Measurements from ENCODE around the gene TACC3.
"Not testable (repeated sequence)": the region's sequence is repeated elsewhere in the genome, so short reads cannot be mapped to it uniquely, and the experiment has no call there.

The TACC3 gene

DNA sequence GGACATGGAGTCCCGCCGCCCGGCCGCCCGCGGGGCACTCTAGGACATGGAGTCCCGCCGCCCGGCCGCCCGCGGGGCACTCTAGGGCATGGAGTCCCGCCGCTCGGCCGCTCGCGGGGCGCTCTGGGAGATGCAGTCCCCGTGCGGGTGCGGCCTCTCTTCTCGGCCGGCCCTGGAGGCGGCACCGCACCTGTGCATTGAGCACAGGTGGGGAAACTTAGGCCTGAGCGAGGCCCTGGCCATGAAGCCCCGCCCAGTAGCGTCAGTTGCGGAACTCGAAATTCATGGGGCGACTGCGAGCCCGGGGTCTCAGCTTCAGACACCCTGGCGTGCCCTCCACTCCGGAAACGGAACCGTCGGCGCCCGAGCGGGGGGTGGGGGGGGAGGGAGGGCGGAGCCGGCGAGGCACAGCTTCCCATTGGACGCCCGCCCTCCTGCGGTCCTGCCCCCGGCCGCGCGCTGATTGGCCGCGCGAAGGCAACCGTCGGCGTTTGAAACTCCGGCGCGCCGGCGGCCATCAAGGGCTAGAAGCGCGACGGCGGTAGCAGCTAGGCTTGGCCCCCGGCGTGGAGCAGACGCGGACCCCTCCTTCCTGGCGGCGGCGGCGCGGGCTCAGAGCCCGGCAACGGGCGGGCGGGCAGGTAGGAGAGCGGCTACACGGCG, at the start of gene TACC3, which contains the start of gene TMEM129:
Gene TACC3, plus strand, starts transcription at position 519 of the 663 bp plus-strand sequence. CDS start 1,901 bp downstream, outside the sequence.
Gene TMEM129, minus strand, starts transcription at position 321 of the 663 bp plus-strand sequence. CDS start 486 bp downstream, outside the sequence.
- DNase-seq (ENCODE audit: low read depth): peak; percentile 96

DNA sequence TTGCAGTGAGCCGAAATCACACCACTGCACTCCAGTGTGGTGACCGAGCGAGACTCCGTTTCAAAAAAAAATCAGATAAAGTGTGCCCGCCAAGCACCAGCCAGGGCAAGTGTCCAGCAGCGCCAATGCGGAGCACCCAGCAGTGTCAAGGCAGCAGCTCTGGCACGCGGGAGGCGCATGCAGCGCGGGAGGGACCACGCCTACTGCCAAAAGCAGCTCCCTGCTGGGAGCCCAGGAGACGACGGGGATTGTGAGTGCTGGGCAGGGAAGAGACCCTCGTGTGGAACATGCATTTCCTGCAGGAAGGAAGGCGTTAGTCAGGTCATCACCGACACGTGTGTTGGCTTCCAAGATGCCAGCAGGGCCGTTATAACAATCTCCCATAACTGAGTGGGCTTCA, 47.6 kb upstream of the TACC3 start:
- DNase-seq (ENCODE audit: low read depth): no peak

DNA sequence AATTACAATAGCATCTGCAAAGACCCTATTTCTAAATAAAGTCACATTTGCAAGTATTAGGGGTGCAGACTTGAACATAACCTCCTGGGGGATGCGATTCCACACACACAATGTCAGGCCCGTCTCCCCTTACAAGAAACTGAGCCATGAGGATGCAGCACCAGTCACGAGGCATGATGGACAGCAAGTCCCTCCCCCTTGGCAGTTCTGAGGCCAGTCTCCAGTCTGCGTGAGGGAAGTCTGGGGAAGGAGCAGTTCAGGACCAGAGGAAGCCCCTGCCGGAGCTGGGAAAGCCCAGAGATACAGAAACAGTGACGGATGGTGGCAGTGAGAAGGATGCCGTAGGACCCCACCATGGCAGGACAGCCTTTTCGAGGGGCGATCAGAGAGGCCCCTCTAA, 46.6 kb upstream of the TACC3 start:
- no peak for DNase-seq (ENCODE audit: low read depth)

DNA sequence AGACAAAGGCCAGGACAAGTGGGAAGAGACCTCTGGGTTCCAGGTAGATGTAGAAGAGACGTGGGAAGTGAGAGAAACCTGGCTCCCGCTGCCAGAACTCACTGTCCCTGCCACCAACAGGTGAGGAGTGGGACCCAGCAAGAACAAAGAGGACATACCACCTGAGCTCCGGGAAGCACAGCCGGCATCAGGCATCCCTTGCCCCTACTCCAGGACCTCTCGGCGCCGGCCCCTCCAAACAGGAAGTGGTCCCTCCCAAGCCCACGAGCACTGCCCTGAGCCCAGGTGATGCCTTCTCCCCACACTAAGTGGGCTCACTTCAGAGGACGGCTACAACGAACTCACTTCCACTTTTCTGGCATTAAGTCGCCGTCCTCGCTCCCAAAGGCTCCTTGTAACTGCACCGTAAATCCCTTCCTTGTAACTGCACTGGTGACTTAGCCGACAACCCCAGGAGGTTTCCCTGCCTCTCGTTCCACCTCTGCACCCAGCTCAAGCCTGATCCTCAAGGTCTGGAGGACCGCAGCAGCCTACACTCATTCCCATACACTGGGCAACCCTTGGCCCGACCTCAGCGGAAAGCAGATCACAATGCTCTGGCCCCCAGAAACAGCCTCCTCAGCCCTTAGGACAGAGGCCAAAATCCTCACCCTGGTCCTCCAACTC, 46.1 kb upstream of the TACC3 start:
- DNase-seq (ENCODE audit: low read depth): no peak

DNA sequence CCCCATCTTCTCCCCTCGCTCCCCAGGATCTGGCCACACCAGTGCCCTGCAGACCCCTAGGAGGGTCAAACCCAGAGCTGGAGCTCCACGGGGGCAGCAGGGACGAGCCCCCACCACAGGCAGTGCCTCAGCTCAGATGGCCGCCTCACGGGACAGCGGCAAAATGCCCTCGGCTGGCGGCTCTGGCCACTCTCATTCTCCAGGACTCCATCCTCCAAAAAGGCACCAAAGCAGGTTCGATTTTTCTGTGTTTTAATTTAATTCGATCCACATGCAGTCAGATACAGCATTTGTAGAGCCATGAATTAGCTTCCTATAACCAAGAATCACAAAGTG, 45.6 kb upstream of the TACC3 start:
- no peak for DNase-seq (ENCODE audit: low read depth)

DNA sequence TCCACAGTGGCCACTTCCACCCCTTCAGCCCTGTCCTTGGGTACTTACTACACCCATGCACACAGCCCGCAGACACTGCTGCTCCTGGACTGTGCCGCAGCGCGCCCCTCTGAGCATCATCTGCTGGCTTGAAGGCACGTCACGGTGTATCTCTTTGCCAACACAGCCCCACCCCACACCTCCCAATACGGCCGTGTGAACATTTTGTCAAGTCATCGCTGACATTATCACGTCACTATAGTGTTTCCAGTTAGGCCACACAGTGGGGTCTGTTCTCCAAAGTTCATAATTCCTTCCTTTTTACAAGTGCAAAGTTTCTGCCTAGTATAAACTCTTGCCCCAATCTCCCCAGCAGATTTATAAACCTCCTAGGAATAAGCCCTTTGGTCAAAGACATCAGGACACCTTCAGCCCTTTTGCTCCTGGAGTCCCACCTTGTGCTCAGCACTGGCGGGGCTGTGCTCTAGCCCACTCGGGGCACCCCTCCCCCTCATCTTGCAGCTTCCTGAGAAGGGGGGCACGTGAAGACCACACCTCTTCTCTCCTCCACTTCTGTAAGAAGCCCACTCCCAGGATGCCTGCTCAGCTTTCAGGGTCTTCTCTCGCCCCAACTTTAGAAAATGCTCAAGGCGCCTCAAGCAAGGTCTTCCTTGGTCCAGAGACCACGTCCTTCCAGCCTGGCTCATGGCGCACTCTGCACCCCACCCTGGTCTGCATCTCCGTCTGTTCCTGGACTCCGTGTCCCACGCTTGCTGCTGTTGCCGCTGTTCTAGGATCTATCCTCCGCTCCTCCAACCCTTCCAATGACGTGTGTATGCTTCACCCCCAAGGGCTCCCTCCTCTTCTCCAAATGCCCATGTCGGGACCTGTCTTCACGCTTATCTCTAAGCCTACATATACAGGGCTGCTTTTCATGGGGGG, 44.5 kb upstream of the TACC3 start:
- no peak for DNase-seq (ENCODE audit: low read depth)

DNA sequence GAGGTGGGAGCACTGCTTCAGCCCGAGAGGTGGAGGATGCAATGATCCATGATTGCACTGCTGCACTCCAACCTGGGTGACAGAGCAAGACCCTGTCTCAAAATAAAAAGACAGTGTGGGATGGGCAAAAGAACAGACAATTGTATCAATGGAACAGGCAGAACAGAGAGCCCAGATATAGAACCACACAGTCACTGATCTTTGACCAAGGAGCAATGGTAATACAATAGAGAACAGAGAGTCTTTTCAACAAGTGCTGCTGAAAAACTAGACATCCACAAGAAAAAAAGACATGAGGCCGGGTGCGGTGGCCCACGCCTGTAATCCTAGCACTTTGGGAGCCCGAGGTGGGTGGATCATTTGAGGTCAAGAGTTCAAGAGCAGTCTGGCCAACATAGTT, 43.1 kb upstream of the TACC3 start:
- no peak for DNase-seq (ENCODE audit: low read depth)

DNA sequence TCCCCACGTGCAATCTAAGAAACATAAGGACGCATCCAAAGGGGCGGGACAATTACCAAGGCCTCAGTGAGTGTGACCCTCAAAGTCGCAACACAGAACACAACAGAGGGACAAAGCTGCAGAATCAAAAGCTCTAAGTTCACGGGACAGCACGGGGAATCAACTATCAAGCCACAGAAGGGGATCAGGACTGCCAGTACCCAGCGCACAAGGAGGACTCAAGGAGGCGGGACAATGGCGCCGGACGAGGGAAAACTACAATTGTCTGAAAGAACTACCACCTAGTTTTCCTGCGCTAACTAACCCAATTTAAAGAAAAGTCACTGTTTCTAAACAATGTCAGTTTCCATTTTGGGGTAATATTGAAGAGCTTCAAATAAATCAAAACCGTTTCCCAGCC, 38.5 kb upstream of the TACC3 start:
- no peak for DNase-seq (ENCODE audit: low read depth)

DNA sequence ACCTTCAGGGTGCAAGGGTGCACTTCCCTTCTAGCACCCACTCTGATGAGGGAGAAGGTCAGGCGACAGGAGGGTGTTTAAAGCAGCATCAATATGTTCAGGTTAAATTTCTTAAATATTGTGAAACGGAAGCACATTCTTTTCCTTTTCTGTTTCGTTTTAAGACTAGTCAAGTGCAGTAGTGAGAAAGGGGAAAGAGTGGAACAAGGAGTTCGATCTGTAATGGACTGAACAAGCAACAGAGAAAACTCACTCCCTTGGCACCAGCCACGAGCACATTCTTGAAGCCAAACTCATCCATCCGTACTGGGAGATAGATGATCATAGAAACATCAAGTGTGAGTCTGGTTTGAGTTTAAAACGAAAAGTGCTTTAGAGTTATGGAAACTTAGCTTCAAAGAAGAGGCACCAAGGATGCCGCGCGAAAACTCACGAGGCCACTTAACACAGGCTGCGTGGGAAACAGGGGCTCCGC, 38.0 kb upstream of the TACC3 start:
- no peak for DNase-seq (ENCODE audit: low read depth)

DNA sequence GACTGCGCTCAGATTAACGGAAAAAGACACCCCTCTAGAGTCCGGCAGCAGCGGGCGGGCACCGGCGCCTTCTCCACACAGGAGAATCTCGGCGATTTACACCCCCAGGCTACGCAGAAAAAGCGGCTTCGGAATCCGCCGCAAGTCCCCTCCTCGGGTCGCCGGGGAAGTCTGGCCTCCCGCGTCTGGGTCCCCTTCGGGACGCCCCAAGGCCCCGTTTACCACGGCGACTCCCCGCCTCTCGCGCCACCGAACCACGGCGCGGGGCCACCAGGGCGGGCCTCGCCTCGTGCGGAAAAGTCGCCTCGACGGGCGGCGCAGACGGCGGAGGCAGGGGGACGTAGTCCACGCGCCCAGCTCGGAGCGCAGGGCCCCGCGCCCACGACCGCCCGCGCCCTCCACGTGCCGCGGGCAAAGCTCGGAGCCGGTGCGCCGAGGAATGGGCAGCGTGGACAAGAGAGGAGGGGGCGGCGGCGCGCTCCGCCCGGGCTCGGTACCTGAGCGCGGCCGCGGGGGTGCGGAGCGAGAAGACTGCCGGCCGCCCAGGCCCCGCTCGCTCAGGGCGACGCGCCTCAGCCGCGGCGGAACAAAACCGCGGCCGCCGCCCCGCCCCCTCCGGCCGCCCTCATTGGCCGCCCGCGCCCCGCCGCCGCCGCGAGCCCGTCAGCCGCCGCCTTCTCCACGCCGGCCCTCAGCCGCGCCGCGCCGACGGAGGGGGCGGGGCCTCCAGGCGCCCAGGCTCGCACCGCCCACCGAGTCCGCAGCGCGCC, 37.4 kb upstream of the TACC3 start, which contains the start of gene FAM53A:
Gene FAM53A, minus strand, starts transcription at position 578 of the 770 bp plus-strand sequence. CDS start 15,572 bp downstream, outside the sequence.
- peak; percentile 82 for DNase-seq (ENCODE audit: low read depth)

DNA sequence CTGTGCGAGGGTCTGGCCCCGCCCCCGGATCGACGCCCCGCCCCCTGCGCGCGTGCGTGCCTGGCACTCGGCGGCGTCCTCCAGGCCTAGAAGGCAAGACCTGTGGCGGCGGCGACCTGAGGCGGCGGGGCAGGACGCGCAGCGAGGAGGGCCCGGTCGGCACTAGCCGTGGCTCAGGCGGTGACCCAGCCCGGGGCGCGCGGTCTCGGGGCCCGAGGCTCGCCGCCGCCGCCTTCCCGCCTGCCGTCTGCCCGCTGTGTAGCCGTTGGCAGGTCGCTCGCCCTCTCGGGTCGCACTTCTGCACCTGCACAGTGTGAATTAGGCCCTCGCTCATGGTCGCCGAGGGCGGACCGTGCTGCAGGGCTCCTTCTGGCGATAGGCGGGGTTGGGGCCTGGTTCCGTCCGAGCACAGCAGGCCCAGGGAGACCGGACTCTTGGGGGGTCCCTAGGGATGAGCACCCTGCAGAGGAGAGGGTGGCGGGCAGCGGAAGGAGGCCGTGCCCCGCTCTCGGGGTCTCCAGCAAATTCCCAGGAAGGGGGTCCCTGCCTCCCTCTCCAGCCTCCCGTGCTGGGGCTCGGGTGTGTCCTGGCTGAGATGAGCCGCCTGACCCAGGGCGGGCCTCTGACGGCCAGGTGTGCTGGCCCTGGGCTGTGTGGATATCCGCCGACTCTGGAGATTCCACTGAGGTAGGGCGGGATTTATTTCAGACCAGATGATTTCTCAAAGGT, 36.7 kb upstream of the TACC3 start:
- no peak for DNase-seq (ENCODE audit: low read depth)

DNA sequence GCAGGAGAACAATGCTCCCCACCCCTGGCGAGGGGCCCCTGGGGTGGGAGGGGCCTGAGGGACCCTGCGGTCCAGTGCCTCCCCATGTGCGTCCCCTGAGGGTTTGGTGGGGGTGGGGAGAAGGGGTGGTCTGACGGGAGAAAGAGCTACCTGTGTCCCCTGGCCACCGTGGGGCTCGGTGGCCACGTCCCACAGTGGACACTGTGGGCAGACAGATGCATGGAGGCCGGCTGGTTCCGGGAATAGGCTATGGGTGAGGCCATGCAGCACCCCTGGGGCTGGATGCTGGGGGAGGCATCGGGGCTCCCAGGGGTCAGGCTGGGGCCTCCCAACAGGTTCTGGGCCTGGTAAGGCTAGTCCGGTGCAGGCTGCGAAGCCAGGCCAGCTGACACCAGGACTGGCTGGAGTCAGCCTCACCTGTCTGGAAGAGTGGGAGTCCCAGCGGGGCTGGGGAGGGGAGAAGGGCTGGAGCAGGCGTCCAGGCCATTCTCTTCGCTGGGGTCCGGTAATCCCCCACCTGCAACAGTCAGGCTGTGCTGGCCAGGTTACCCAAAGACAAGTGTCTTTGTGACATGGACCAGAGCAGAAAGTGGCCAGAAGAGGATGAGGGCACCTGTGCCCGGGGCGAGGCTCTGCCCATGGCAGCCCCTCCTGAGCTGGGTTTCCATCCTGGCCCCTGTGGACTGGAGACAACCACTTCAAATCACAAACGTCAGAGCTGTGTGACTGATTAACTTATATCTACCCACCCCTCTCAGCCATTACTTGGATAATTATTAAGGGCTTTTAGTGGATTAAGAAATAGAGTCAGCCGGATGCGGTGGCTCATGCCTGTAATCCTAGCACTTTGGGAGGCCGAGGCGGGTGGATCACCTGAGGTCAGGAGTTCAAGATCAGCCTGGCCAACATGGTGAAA, 35.8 kb upstream of the TACC3 start:
- DNase-seq (ENCODE audit: low read depth): no peak

DNA sequence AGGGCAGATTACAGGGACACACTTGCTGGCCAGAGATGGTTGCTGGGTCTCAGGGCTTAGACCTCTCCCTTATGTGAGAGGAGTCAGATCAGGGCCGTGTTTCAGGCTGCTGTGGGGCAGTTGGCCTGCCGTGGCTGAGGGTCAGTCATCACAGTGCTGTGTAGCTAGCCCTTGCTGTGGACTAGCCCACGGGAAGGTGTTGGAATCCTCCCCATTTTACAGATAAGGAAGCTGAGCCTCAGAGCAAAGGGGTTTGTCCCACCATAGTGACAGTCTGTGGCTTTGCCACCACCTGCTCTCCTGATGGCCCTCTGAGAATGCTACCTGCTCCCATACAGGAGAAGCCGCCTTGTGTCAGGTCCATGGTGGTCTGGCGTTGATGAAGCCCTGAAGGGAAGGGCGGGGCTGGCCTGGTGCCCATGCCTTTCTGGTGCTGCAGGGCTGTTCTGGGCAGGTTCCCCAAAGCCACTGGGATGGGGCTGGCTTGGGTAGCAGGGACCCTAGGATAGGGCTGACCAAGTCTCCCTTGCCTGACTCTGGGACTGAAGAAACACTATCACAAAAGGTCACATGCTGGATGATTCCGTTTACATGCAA, 34.8 kb upstream of the TACC3 start:
- DNase-seq (ENCODE audit: low read depth): no peak

DNA sequence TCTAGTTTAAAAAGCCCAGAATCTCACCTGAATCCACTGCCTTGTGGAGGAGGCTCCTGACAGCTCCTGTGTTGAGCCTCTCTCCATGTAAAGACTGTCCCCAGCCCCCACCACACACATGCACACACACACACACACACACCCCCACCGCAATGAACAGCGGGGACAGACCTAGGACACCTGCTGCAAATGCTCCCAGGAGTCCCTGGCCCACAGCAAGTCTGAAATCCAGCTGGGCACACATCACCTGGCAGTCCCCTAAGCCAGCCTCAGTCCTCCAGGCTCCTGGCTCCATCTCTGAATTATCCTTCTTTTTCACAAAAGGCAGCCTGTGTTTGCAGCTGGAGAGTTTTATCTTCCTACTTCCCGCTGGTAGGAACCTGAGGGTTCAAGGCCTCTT, 30.6 kb upstream of the TACC3 start:
- DNase-seq (ENCODE audit: low read depth): no peak

DNA sequence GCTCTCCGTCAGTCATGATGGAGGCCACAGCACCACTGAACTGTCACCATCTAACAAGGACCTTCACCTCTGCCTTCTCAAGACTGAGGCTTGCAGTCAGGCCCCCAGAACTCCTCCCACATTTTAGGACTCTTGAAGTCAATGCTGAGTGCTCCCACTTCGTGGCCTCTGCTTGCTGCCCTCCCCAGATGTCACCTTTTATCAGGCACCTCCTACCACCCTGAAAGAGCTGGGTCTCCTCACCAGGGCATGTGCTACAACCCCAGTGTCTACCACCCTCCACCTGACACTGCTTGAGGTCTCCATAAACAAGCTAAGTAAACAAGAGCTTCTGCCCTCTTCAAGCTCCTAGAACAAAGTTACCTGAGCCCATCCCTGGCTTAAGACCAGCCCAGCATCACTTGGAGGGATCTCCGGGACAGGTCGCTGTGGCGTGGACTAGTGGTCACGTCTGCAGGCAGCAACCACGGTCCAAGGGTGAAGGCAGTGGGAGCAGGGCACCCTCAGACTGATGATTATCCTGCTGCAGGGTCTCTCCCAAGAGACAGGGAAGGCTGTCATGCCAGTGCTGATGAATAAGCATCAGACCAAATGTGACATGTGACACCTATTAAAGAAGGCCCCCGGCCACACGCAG, 29.5 kb upstream of the TACC3 start:
- DNase-seq (ENCODE audit: low read depth): no peak

DNA sequence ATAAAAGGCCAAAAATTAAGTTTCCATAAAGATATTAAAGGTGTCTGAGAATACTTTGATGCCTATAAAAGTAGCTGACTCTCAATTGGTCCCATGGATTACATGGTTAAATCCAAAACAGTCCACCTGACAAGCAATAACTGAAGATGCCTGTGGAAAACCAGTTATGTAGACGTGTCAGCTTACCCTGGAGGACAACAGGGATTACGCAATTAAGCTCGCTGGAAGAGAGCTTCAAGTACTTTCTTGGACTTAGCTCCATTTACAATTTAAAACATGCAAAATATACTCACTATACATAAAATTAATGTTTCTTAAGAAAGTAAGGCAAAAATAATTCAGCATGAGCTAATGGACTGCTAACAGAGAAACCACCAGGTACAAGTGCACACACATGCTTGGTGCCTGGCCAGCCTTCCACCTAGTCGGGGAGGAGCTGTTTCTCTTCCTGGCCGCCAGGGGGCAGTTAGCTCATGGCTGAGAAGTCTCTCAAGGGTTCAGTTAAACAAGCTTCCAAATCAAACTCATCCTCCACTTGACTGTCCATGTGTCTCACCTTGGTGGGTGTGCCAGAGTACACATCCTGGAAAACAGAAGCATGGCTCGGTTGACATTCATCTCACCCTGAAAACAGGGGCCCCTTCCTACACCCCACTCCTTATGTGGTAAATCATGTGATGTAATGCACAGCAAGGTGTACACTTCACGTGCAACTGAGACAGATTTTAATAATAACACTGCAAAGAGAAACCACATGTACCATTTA, 28.0 kb upstream of the TACC3 start:
- peak; percentile 46 for DNase-seq (ENCODE audit: low read depth)

DNA sequence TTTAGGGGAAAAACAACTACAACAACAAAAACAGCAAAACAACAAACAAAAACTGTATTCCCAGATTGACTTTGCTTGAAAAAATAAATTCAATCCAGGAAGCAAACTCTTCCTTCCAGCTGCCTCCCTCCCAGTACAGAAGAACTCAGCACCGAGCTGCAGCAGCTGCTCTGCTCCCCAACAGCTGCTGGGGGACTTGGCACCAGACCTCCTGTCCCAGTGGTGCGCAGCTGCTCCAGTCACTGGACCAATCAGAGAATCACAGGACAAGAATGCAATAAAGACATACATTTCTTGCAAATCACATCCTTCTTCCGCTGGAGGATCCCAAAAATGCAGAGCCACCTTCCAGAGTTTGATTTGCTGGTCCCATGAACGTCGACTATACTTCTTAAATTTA, 25.4 kb upstream of the TACC3 start:
- no peak for DNase-seq (ENCODE audit: low read depth)

DNA sequence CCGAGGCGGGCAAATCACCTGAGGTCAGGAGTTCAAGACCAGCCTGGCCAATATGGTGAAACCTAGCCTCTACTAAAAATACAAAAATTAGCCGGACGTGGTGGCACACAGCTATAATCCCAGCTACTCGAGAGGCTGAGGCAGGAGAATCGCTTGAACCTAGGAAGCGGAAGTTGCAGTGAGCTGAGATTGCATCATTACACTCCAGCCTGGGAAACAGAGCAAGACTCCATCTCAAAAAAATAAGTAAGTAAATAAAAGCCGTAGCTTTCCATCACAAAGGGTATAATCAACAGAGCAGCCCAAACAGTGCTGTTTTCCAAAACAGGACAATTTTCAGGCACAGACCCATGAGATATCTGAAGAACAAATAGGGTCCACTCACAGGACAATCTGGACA, 19.6 kb upstream of the TACC3 start:
- not testable (repeated sequence) for DNase-seq (ENCODE audit: low read depth)
